GM12874 (cell line): ENCODE data around the gene H3-3A.

Experiments
- TF ChIP-seq, protein P1 (sequence below): IDR thresholded peaks from 2 replicates; pipeline ENCODE4 v1.5.1; 2011; ENCODE audit warnings: low read depth, mild to moderate bottlenecking, control low read depth, low read length, moderate library complexity; ENCODE audit not compliant: insufficient read depth

Gene H3-3A

GRCh38 chr1:226063224-226063976 is 884 bp downstream of the H3-3A start:
- TF ChIP-seq, protein P1, sequence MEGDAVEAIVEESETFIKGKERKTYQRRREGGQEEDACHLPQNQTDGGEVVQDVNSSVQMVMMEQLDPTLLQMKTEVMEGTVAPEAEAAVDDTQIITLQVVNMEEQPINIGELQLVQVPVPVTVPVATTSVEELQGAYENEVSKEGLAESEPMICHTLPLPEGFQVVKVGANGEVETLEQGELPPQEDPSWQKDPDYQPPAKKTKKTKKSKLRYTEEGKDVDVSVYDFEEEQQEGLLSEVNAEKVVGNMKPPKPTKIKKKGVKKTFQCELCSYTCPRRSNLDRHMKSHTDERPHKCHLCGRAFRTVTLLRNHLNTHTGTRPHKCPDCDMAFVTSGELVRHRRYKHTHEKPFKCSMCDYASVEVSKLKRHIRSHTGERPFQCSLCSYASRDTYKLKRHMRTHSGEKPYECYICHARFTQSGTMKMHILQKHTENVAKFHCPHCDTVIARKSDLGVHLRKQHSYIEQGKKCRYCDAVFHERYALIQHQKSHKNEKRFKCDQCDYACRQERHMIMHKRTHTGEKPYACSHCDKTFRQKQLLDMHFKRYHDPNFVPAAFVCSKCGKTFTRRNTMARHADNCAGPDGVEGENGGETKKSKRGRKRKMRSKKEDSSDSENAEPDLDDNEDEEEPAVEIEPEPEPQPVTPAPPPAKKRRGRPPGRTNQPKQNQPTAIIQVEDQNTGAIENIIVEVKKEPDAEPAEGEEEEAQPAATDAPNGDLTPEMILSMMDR, result no peak

GRCh38 chr1:226063977-226064815 is 1.7 kb downstream of the H3-3A start:
- TF ChIP-seq, protein P1, result peak; percentile 42; the same call in 1 of the 2 replicates

GRCh38 chr1:226064816-226065248 is 2.3 kb downstream of the H3-3A start:
- TF ChIP-seq, protein P1, result peak; percentile 58; the same call in 1 of the 2 replicates

- TF ChIP-seq, protein P1, result no peak
These were observed 4.0 kb downstream of the H3-3A start for GRCh38 chr1:226066415-226067078.

GRCh38 chr1:226069811-226070489 is 7.4 kb downstream of the H3-3A start:
- TF ChIP-seq, protein P1, result no peak

GRCh38 chr1:226072347-226072746 is 9.8 kb downstream of the H3-3A start:
- TF ChIP-seq, protein P1, result no peak
